Thyroid gland (tissue), 4 donors: ENCODE measurements around the gene KRT26. TPM values are rescaled to one million over a fixed set of nuclear protein-coding genes. Genes with fewer than 3 reads are reported as not detected.
"Not testable (repeated sequence)": the region's sequence is repeated elsewhere in the genome, so short reads cannot be mapped to it uniquely, and the experiment has no call there.

ENCODE experiments used
- DNase-seq, 2 donors: peaks; one replicate each; pipeline ENCODE4 v3.0.0-alpha.2; 2019
- H3K27ac ChIP-seq, 3 donors: fragments of 200-600 bp; sonication (generic); 1 replicate in 2 of 3; 2 replicates in 1 of 3; pipeline ENCODE4 v1.5.1; 2016 to 2019; ENCODE audit warnings: mild to moderate bottlenecking in 1 of 3, moderate library complexity in 1 of 3
- H3K27me3 ChIP-seq: fragments of 200-600 bp; sonication (generic); one replicate; pipeline ENCODE4 v1.5.1; 2019
- H3K36me3 ChIP-seq, 2 donors: fragments of 200-600 bp; sonication (generic); one replicate each; pipeline ENCODE4 v1.5.1; 2016 to 2019
- H3K4me1 ChIP-seq, 2 donors: fragments of 200-600 bp; sonication (generic); one replicate each; pipeline ENCODE4 v1.5.1; 2017 to 2019
- H3K4me3 ChIP-seq, 3 donors: fragments of 200-600 bp; sonication (generic); replicated peaks in 1 of 3; 1 replicate in 2 of 3; 2 replicates in 1 of 3; pipeline ENCODE4 v1.5.1; 2016; ENCODE audit warnings: mild to moderate bottlenecking in 1 of 3
- H3K9me3 ChIP-seq: fragments of 200-600 bp; sonication (generic); one replicate; pipeline ENCODE4 v1.5.1; 2017
- POLR2A ChIP-seq, 2 donors: fragments of 450-650 bp; IDR thresholded peaks; one replicate each; pipeline ENCODE4 v1.6.1; 2017; ENCODE audit warnings: antibody characterized with exemption in 2 of 2, mild to moderate bottlenecking in 2 of 2, moderate library complexity in 1 of 2
- WGBS, 2 donors: methylation state at CpG; one replicate each; pipeline ENCODE4 v1.1.5; 2017; 5-methylcytosine and 5-hydroxymethylcytosine counted together
- intact Hi-C: fragments of 100-400 bp; cut with DNase I; formaldehyde crosslinking; loops from one replicate; pipeline ENCODE4 v1.15.1; 2023
- total RNA-seq, 4 donors: library from RNA; depleted of rRNA; stranded (reverse); fragments of >200 nt; gene quantifications; one replicate each; pipeline ENCODE4 v1.2.3, GENCODE V29; 2016
- TF ChIP-seq, protein P1 (sequence below), 6 experiments: fragments of 200-600 bp in 3 of 6; fragments of 450-650 bp in 3 of 6; sonication (generic) in 3 of 6; IDR thresholded peaks; one replicate each; pipeline ENCODE4 v1.5.1; 2016 to 2019; ENCODE audit warnings: antibody characterized with exemption in 6 of 6, mild to moderate bottlenecking in 2 of 6, inconsistent platforms in 1 of 6, moderate library complexity in 1 of 6

Gene KRT26
- total RNA-seq, 4 donors from 2014 or later: not detected

DNA sequence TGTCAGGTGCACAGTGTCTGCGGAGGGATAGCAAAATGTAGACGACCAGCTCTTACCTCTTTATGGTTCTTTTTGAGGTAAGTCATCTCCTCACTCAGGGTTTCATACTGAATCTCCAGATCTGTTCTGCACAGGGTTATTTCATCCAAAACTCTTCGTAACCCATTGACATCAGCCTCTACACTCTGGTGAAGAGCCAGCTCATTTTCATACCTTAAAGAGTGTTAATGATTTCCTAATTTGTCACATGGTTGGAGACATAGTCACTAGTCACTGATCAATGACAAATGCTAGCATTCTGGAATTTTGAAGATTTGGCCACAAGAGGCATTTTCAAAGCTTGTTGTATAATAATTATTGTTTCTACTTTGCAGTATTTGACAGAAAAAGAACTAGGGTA is 18.2 kb downstream of the KRT26 start:
- TF ChIP-seq POLR2A (IDR thresholded peaks at IDR 0.05): no peak
- TF ChIP-seq, protein P1, sequence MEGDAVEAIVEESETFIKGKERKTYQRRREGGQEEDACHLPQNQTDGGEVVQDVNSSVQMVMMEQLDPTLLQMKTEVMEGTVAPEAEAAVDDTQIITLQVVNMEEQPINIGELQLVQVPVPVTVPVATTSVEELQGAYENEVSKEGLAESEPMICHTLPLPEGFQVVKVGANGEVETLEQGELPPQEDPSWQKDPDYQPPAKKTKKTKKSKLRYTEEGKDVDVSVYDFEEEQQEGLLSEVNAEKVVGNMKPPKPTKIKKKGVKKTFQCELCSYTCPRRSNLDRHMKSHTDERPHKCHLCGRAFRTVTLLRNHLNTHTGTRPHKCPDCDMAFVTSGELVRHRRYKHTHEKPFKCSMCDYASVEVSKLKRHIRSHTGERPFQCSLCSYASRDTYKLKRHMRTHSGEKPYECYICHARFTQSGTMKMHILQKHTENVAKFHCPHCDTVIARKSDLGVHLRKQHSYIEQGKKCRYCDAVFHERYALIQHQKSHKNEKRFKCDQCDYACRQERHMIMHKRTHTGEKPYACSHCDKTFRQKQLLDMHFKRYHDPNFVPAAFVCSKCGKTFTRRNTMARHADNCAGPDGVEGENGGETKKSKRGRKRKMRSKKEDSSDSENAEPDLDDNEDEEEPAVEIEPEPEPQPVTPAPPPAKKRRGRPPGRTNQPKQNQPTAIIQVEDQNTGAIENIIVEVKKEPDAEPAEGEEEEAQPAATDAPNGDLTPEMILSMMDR (IDR thresholded peaks at IDR 0.05): no peak
- intact Hi-C loops: no loop called here
- DNase-seq: no peak
- no peak overlapping the region for H3K4me3 ChIP-seq
- H3K27ac ChIP-seq: no peak overlapping the region
- H3K36me3 ChIP-seq: no peaks in the 10 kb centered on the region
- H3K27me3 ChIP-seq: no peaks in the 10 kb centered on the region
- H3K4me1 ChIP-seq: no peaks in the 10 kb centered on the region
- H3K9me3 ChIP-seq: no peaks in the 10 kb centered on the region
- 96 to 99% methylated on average over 3 of the region's 3 CpGs for WGBS, 2 donors

DNA sequence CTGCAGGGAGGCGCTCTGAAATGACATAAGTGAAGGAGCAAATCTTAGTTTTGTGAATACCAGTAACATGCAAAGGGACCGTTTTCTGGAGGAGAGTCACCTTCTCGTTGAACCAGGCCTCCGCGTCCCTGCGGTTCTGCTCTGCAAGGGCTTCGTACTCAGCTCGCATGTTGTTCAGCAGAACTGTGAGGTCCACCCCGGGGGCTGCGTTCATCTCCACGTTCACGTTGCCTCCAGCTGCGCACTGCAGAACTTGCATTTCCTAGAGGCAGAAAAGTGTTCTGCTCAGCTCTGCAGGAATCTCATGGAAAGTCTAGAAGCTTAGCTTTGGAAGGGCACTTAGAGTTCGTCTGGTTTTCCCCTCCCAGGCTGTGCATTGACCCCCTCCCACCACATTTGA is 20.9 kb downstream of the KRT26 start:
- 76 to 80% methylated on average over 14 of the region's 14 CpGs for WGBS, 2 donors
- Histone ChIP-seq H3K27ac (no peak overlapping the region), H3K36me3 (no peaks in the 10 kb centered on the region), H3K27me3 (no peaks in the 10 kb centered on the region), H3K4me1 (no peaks in the 10 kb centered on the region), H3K9me3 (no peaks in the 10 kb centered on the region), H3K4me3 (no peak overlapping the region)
- intact Hi-C loops: no loop called here
- TF ChIP-seq POLR2A (IDR thresholded peaks at IDR 0.05): no peak
- TF ChIP-seq, protein P1 (IDR thresholded peaks at IDR 0.05): no peak
- DNase-seq: no peak

DNA sequence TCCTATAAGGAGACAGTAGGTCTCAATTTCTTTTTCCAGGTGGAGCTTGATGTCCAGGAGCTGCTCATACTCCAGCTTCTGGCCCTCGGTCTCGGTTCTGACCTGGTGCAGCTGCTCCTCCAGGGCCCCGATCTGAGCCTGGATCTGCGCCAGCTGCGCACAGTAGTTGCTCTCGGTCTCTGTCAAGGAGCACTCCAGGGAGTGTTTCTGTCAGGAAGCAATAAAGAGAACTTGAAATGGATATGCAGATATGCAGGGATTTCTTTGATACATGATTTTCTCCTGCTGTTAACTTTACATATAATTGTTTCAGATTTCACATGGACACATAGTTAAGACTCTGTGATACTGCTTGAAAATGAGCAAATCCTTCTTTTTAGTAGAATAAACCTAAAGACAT is 21.6 kb downstream of the KRT26 start:
- intact Hi-C loops: no loop called here
- no peaks in the 10 kb centered on the region for H3K36me3 ChIP-seq
- H3K27ac ChIP-seq: no peak overlapping the region
- H3K4me3 ChIP-seq: no peak overlapping the region
- TF ChIP-seq POLR2A (IDR thresholded peaks at IDR 0.05): no peak
- TF ChIP-seq, protein P1 (IDR thresholded peaks at IDR 0.05): no peak
- H3K4me1 ChIP-seq: no peaks in the 10 kb centered on the region
- DNase-seq: no peak
- no peaks in the 10 kb centered on the region for H3K9me3 ChIP-seq
- no peaks in the 10 kb centered on the region for H3K27me3 ChIP-seq
- 60 to 61% methylated on average over 6 of the region's 6 CpGs for WGBS, 2 donors

DNA sequence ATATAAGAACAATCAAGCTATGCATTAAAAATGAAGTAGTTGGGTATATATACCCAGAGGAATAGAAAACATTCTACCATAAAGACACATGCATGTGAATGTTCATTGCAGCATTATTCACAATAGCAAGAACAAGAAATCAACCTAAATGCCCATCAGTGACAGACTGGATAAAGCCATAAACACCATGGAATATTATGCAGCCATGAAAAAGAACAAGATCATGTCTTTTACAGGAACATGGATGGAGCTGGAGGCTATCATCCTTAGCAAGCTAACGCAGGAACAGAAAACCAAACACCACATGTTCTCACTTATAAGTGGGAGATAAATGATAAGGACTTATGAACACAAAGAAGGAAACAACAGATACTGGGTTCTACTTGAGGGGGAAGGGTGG is 23.3 kb downstream of the KRT26 start:
- H3K4me3 ChIP-seq, DNase-seq, intact Hi-C loops, H3K4me1 ChIP-seq, H3K27me3 ChIP-seq, H3K27ac ChIP-seq, H3K9me3 ChIP-seq, H3K36me3 ChIP-seq: not testable (repeated sequence)
- 79 to 81% methylated on average over 1 of the region's 1 CpG for WGBS, 2 donors

DNA sequence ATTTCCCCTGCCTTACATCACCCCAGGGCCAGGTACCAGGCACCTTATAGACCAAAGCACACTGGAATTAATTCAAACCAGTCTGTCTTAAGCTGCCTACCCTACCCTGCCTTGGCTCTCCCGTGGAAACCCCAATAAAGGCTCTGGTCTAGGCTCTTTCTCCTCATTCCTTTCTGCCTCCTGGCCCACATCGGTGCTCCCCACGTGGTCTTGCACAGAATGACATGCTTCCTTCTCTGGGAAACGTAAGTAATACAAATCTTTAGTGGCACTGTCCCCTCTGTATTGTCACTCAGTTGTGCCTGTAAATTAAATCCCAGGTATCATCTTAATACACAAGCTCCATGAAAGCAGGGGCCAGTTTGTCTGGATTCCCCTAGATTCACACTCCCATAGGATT is 33.4 kb downstream of the KRT26 start:
- 55 to 78% methylated on average over 4 of the region's 4 CpGs for WGBS, 2 donors
- no peak for DNase-seq
- H3K36me3 ChIP-seq: no peaks in the 10 kb centered on the region
- no peaks in the 10 kb centered on the region for H3K4me1 ChIP-seq
- no peak overlapping the region for H3K4me3 ChIP-seq
- no peaks in the 10 kb centered on the region for H3K27me3 ChIP-seq
- intact Hi-C loops: no loop called here
- no peak for TF ChIP-seq POLR2A (IDR thresholded peaks at IDR 0.05)
- TF ChIP-seq, protein P1 (IDR thresholded peaks at IDR 0.05): no peak
- H3K27ac ChIP-seq: no peak overlapping the region
- no peaks in the 10 kb centered on the region for H3K9me3 ChIP-seq

DNA sequence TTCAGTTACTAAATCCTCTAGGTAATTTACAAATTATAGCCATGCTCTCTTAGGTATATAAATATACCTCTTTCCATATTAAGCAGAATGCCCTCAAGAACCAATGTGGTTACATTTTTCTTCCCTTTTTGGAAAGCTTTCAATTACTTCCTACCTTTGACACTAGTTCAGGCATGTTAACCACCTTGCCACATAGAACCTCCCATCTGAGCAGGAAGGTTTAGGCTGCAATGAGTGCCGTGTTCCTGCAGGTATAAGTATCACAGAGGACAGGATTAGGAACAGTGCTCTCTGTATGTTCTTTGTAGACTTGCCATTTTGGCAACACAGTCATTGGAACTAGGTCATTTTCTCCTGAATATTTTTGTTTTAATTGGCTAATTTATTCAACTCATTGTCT is 37.0 kb downstream of the KRT26 start:
- TF ChIP-seq POLR2A (IDR thresholded peaks at IDR 0.05): no peak
- TF ChIP-seq, protein P1 (IDR thresholded peaks at IDR 0.05): no peak
- H3K9me3 ChIP-seq: no peaks in the 10 kb centered on the region
- H3K36me3 ChIP-seq: no peaks in the 10 kb centered on the region
- DNase-seq: no peak
- H3K27me3 ChIP-seq: no peaks in the 10 kb centered on the region
- 90 to 96% methylated on average over 1 of the region's 1 CpG for WGBS, 2 donors
- intact Hi-C loops: no loop called here
- H3K27ac ChIP-seq: no peak overlapping the region
- no peaks in the 10 kb centered on the region for H3K4me1 ChIP-seq
- no peak overlapping the region for H3K4me3 ChIP-seq
